Activated T-cell treated with anti-CD3 and anti-CD28 coated beads, Interleukin-2, amount 50 U/mL, for 48 hours (primary cell): ENCODE data around the gene PGC.
"Not testable (repeated sequence)": the region's sequence is repeated elsewhere in the genome, so short reads cannot be mapped to it uniquely, and the experiment has no call there.

Source experiments
- DNase-seq, 2 experiments: peaks; one replicate each; pipeline ENCODE4 v3.0.0-alpha.2; 2020

PGC gene

GRCh38 chr6:41775293-41775882 lies 28.2 kb upstream of the PGC start:
- no peak for DNase-seq

DNA sequence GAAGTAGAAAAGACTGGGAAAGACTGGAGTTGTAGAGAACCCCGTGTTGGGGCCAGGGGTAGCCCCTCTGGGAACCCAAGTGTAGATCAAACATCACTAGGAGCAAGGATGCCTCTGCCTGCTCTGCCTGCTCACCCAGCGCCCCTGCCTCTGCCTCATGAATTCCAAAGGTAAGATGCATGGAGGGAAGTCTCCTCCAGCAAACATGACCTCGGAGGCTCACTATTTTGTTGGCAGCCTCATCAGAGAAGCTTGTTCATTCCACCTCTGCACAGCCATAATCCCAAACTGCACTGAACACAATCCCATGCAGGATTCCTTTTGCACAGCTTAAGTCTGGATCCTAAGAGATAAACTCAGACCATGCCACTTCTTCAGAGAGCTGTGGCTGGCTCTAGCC lies 27.6 kb upstream of the PGC start:
- DNase-seq, result no peak

DNA sequence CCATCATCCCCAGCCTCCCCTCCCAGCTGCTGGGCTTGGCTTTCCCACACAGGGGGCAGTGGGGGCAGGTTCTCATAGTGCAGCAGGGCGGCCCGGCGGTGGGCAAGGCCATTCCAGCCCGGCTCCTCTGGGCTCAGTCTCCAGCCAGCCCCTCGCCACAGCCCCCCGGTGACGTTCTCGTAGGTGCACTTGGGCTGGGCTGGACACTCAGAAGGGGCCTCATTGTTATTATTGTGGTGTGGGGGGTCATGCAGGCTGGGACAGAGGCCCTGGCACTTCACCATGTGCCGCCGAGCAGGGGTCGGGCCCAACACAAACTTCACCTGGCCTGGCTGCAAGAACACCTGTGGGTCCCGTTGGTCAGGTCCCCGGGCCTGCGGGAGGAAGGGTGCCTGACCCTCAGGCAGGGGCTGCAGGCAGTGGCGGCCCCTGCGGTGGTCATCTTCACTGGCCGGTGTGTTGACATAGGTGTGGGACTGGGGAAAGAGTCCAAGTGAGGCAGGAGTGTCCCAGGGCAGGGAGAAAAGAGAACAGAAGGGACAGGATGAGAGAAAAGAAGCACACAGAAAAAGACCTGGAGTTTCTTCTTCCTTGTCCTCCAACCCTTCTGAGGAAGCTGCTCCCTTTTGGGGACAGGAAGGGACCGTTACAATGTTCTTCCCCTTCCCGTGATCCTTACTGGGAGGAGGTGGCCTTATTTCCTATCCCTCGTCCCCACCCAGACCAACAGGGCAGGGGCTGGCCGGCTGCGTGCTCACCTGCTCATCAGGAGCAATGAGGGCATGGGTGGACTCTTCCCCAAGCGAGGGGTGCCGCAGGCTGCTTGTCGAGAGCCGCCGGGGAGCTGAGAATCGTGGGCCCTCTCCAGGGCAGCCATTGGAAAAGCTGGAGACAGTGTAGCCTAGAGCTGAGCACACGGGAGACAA lies 24.1 kb upstream of the PGC start:
- DNase-seq, result no peak

DNA sequence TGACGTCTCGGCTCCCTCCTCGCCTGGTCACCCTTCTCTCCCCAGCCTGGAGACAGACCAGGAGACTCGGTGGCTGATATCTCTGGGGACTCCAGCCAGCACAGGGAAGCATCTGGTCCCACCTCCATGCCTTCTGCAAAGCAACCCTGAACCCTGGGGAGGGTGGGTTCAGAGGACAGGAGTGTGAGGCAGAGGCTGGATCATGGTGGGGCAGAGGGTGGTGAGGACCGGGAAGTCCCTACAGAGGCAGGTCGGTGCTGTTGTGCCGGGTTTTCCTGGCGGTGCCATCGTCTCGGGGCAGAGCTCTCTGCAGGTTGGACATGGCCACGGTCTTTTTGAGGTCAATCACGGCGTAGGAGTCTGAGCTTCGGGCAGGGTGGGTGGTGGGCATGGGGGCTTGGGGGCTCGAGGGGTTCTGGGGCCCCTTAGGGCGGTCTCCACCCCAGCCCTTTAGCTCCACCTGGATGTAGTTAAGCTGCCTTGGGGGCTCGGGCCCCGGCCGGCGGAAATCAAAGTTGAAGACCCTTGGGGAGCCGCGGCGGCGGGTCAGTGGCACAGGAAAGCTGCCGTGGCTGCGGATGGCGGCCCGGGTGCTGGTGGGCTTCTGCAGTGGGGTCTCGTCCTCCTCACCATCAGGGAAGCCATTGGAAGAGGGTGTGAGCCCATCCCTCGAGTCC lies 23.3 kb upstream of the PGC start:
- no peak for DNase-seq

- no peak for DNase-seq
These were observed 22.2 kb upstream of the PGC start for GRCh38 chr6:41769376-41769775.

DNA sequence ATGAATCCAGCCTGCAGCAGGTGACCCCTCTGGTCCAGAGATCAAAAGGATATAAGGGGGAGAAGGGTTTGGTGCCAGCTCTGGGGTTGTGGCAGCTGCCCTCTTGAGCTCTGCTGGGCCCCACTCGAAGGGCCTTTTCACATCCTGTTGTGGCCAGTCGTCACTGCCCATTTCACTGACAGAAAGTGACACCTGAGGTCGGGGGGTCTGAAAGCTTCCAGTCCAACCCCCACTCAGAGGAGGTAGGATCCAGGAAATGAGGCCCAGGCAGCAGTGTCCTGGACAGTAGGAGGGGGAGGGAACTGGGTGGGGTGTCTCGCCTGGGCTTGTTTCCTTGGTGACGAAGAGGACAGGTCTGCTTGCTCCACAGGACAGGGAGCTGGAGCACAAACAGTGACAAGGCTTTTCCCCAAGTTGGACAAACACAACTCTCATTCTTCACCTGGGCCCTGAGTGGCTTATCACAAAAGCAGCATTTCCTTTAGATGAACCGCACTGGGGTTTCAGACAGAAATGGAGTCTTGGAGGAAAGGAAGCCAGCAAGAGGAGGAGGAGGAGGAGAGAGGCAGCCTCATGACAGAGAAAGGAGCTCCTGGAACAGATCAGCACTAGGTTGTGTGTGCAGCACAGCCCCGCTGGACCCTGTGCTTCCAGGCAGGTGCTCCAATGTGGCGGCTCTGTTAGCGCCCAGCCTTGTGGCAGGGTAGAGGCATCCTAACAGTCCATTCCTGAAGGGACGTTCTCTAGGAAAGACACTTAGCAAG lies 21.5 kb upstream of the PGC start:
- DNase-seq, result no peak

- DNase-seq, result no peak
These were observed 20.1 kb upstream of the PGC start for GRCh38 chr6:41767112-41767833.

DNA sequence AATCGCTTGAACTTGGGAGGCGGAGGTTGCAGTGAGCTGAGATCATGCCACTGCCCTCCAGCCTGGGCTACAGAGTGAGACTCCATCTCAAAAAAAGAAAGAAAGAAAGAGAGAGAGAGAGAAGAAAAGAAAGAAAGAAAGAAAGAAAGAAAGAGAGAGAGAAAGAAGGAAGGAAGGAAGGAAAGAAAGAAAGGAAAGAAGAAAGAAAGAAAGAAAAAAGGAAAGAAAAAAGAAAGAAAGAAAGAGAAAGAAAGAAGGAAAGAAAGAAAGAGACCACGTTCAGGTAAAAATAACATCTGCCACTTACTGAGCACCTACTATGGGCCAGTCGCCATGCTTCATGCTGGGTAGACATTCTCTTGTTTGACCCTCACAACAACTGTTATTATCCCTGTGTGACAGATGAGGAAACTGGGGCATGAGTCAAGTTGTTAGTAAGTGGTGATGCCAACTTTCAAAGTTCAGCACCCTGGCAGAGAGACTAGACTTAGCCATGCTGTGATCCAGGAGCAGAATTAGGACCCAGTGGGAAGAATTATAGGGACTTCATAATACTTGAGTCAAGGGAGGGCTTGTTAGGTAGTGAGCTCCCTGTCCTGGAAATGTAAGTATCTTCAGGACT lies 19.0 kb upstream of the PGC start:
- not testable (repeated sequence) for DNase-seq

DNA sequence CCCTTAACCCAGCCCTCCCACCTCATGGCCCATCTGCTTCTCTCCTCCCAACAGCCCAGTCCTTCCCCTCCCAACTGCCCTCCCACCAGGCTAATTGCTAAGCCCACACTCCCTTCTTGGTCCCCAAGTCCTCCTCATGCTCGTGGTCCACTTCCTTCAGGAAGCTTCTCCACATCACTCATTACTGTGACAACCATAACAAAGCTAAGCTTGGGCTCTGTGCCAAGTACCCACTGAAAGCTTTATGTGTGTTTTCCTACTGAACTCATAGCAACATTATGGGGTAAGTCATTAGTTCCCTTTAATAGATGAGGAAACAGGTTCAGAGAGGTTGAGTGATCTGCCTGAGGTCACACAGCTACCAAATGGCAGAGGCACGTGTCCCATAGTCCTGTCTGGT lies 16.3 kb upstream of the PGC start:
- DNase-seq, result no peak

DNA sequence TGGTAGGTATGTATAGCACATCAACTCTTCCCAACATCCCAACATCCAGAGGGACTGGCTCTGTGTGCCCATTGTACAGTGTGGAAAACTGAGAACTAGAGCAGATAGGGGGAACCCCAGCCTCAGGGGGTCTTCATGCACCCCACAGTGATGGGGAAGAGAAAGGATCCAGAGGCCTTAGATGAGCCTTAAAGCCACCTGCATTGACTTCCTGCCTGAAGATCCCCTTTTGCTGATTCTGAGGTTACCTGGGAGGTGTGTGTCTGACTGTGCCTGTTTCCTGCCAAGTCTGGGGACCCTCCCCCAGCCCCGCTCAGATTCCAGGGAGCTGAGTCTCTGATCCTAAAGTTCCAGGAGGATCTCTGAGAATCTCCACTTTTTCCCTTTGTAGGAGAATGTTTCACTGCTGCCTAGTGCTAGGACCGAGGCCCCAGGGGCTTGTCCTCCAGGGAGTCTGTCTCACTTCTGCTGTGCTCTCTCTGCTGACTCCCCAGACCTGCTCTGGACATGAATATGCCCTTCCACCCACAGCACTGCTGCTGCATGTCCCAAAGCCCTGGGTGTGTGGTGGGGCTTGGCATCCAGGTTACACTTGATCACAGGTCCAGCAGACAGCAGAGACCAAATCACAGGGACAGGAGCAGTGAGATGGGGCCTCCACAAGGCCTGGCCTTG lies 12.8 kb upstream of the PGC start:
- no peak for DNase-seq

GRCh38 chr6:41759106-41759904 lies 12.1 kb upstream of the PGC start:
- no peak for DNase-seq

DNA sequence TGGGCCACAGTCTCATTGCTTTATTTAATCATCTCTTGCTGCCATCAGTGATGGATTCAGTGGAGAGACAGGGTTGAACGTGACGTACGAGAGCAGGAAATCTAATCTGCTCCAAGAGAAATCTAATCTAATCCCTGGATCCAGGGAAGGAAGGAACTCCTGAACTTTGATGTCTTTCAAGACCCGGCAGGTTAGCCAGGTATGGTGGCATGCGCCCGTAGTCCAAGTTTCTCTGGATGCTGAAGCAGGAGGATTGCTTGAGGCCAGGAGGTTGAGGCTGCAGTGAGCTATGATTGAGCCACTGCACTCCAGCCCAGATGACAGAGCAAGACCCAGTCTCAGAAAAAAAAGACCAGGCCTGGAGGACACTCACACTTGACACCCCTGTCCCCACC lies 11.4 kb upstream of the PGC start:
- DNase-seq, result no peak

GRCh38 chr6:41757931-41758640 lies 10.9 kb upstream of the PGC start:
- no peak for DNase-seq

DNA sequence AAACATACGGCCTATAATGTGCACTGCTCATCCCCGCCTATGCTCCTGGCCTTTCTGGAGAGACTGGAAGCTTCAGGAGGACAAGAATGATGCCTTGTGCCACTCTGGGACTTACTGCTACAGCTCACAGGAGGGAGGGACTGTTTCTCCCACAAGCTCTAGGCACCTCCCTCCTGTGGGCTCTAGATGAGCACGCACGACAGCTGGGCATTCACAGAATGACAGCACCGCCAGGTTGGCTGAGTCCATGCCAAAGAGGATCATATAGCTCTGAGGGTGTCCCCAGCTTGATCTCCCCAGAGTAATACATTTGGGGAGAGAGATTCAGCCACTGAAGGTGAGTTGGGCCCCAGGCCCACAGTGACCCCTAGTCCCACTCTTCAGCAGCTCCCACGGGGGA lies 10.1 kb upstream of the PGC start:
- DNase-seq, result no peak

DNA sequence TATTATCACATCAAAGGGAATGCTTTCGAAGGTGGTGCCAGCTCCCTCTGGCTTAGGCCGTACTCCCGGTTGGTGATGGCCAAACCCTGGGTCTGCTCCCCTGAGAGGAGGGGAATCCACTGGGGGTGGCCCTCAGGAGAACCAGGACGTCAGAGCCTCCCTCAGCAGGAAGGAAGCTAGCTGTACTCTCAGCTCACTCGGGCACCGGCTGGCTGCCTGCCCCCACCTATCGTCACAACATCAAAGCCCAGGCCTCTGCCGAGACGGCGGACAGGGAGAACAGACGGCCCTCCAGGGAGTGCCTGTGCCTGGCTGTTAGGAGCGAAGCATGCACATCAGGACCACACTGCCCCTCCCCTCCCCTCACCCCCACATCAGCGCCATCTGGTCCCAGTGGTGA lies 9.2 kb upstream of the PGC start:
- no peak for DNase-seq

DNA sequence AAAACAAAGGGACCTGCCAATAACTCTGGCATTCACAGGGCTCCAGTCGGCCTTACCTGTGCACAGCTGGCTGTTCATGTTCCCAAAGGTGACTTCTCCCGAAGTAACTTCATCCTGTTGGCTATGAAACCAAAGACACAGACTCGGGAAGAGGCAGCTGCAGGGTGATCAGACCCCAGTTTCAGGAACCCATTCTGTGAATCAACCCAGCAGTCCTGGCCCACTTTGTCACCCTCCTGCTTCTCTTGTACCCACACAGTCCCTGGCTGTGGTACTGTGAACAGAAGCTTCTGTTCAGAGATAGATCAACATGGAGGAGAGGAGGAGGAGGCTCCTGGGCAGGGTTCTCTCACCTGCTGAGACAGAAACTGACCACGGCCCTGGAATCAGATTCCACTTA lies 8.7 kb upstream of the PGC start:
- DNase-seq, result no peak

DNA sequence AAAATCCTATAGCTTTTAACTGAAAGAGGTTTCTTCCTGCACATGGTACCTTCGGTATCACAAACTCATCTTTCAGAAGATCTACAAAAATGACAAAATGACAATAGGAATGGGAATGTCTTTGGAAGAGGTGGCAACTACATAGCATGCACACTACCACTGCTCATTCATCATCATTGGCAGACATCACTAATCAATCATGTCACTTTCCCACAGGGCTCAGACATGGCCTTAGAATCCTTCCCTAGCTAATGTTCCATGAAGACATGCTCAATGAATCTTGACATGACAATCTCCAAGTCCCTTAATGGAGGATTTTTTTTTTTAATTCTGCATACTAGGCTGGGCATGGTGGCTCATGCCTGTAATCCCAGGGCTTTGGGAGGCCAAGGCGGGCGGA lies 3.2 kb upstream of the PGC start:
- no peak for DNase-seq

DNA sequence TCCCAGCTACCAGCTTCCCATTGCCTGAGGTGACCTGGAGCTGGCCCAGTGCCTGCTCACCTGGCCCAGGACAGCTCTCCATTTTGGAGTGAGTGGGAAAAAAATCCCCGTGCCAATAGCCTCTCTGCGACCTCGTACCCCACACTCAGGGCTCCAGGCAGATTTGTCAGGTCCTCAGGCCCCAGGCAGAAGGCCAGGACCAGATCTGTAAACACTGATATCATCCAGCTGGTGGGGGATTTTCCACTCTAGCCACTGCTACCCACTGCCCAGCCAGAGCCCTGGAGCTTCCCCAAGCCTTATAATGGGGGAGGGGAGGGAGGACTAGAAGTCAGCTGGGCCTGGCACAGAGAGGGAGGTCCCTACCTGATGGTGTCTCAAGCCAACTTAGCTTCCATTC lies 1.3 kb upstream of the PGC start:
- no peak for DNase-seq

DNA sequence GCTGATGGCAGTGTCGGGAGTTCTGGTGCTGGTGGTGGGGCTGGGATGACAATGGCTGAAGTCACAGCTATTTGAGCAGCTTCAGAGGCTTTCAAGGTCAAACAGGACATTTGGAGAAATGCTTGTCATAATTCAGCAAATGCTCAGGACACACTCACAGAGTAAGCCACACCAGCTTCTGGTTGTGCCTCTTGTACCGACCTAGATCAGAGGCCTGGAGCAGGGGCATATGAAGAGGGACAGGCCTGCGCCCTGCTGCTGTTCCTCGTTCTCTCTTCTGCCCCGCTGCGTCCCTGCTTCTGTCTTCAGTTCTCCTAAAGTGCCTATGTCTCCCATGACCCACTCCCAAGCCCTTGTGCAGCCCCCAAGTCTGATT lies 893 bp upstream of the PGC start:
- DNase-seq, result no peak

DNA sequence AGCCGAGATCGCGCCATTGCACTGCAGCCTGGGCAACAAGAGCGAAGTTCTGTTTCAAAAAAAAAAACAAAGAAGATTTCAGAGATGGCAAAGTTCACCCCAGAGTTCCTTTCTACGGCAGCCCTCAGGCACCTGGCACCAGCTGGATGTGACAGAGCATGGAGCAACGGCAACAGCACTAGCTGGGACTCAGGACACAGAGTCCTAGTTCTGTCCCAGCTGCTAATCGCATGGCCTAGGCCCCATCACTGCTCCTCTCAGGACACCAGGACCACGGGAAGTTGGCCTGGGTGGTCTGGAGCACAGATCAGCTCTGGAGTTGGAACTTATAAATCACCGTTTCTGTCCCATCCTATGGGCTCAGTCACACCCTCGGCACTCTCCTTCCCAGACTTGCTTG lies 1.1 kb downstream of the PGC start:
- no peak for DNase-seq
